K562 (cell line): ENCODE data around the gene LVRN. TPM values are rescaled to one million over a fixed set of nuclear protein-coding genes. Genes with fewer than 3 reads are reported as not detected.

Experiments used
- ATAC-seq: fragments of 200-7000 bp; cut with Tn5 transposase; 3 replicates; pipeline ENCODE4 v1.9.1; 2020; ENCODE audit warnings: moderate library complexity
- BruUV-seq: library from RNA; stranded (reverse); fragments of 400-500 nt; replicated peaks from 2 replicates; lab custom pipeline; 2021; lab: Mats Ljungman, UMichigan
- CTCF ChIA-PET: fragments of 300-600 bp; formaldehyde crosslinking; extraction: SDS; loops from one replicate; lab custom pipeline; 2021; ENCODE audit warnings: low intra/inter-chr PET ratio; lab: Yijun Ruan, JAX
- POLR2A ChIA-PET: fragments of 300-600, 350-650 bp; sonication (Branson Sonifier 250); formaldehyde crosslinking; extraction: SDS; loops from one replicate; lab custom pipeline; 2021; ENCODE audit warnings: antibody characterized with exemption, inconsistent platforms; lab: Yijun Ruan, JAX
- DNase-seq, 4 experiments: peaks; one replicate each; pipeline versions ENCODE4 v3.0.0 to v3.0.0-alpha.2; 2011 to 2018; ENCODE audit warnings: low spot score in 3 of 4, mixed read lengths in 3 of 4; ENCODE audit errors: extremely low read depth in 1 of 4
- FAIRE-seq: peaks from 2 replicates; lab custom pipeline; 2011; peaks lifted over from hg19 to GRCh38; lab: Jason Lieb, UNC
- H2AFZ ChIP-seq: 2 replicates; pipeline ENCODE4 v1.6.0; 2011; ENCODE audit warnings: low read depth, low read length, control low read depth, inconsistent platforms
- H3K27ac ChIP-seq: fragments of 200-600 bp; 3 replicates; pipeline ENCODE4 v1.8.0; 2011; ENCODE audit warnings: low read depth, mild to moderate bottlenecking, control low read depth, inconsistent platforms, low read length, moderate library complexity, mixed read lengths; ENCODE audit errors: extremely low read depth
- H3K27me3 ChIP-seq, 2 experiments: fragments of 300-600 bp in 1 of 2; 2 replicates in 1 of 2; 3 replicates in 1 of 2; pipeline versions ENCODE4 v1.6.0 to v1.8.0; 2011; ENCODE audit warnings: inconsistent platforms in 2 of 2, low read length in 2 of 2, mild to moderate bottlenecking in 1 of 2, mixed read lengths in 1 of 2, moderate library complexity in 1 of 2; ENCODE audit not compliant: control insufficient read depth in 2 of 2, insufficient read depth in 2 of 2
- H3K36me3 ChIP-seq: fragments of 300-600 bp; 3 replicates; pipeline ENCODE4 v1.8.0; 2011; ENCODE audit warnings: mild to moderate bottlenecking, low read length, inconsistent platforms; ENCODE audit not compliant: control insufficient read depth, insufficient read depth
- H3K4me1 ChIP-seq, 2 experiments: fragments of 200-600 bp in 1 of 2; replicated peaks in 1 of 2; 2 replicates in 1 of 2; 3 replicates in 1 of 2; pipeline versions ENCODE4 v1.5.1 to v1.8.0; 2011; ENCODE audit warnings: inconsistent platforms in 2 of 2, low read length in 2 of 2, mild to moderate bottlenecking in 1 of 2, mixed read lengths in 1 of 2, moderate library complexity in 1 of 2; ENCODE audit not compliant: control insufficient read depth in 2 of 2, insufficient read depth in 2 of 2
- H3K4me2 ChIP-seq: 2 replicates; pipeline ENCODE4 v1.6.1; 2011; ENCODE audit warnings: low read length, control low read depth, inconsistent platforms, mixed read lengths; ENCODE audit not compliant: insufficient read depth
- H3K4me3 ChIP-seq: fragments of 200-600 bp; sonication (generic), shearing (Covaris generic); 2 replicates; pipeline ENCODE4 v1.5.1; 2016; ENCODE audit warnings: control low read depth, inconsistent platforms
- H3K79me2 ChIP-seq: fragments of 200-600 bp; 3 replicates; pipeline ENCODE4 v1.8.0; 2011; ENCODE audit warnings: low read length, inconsistent platforms; ENCODE audit not compliant: control insufficient read depth, insufficient read depth
- H3K9ac ChIP-seq, 2 experiments: 2 replicates each; pipeline versions ENCODE4 v1.6.0 to v1.6.1; 2011; ENCODE audit warnings: low read depth in 2 of 2, low read length in 2 of 2, control low read depth in 1 of 2, inconsistent platforms in 1 of 2, mild to moderate bottlenecking in 1 of 2, mixed read lengths in 1 of 2; ENCODE audit not compliant: insufficient read depth in 1 of 2
- H3K9me1 ChIP-seq: one replicate; pipeline ENCODE4 v1.6.0; 2011; ENCODE audit warnings: inconsistent platforms, mild to moderate bottlenecking, low read length, moderate library complexity; ENCODE audit not compliant: control insufficient read depth, insufficient read depth
- H3K9me3 ChIP-seq: replicated peaks from 2 replicates; pipeline ENCODE4 v1.5.1; 2011; ENCODE audit warnings: low read depth, low read length, inconsistent platforms; ENCODE audit not compliant: control insufficient read depth, insufficient read depth
- H4K20me1 ChIP-seq: replicated peaks from 2 replicates; pipeline ENCODE4 v1.6.1; 2011; ENCODE audit warnings: low read length, inconsistent platforms, mixed read lengths; ENCODE audit not compliant: control insufficient read depth, insufficient read depth
- CEBPB ChIP-seq: fragments of 450-650 bp; IDR thresholded peaks from 2 replicates; pipeline ENCODE4 v1.6.1; 2016; ENCODE audit warnings: missing genetic modification characterization, missing compliant biosample characterization
- ETS2 ChIP-seq: IDR thresholded peaks from 2 replicates; pipeline ENCODE4 v1.6.1; 2016; ENCODE audit warnings: borderline replicate concordance, missing genetic modification characterization, mild to moderate bottlenecking, moderate library complexity, missing compliant biosample characterization; ENCODE audit not compliant: poor library complexity, severe bottlenecking
- HINFP ChIP-seq: fragments of 450-650 bp; conservative IDR thresholded peaks from 2 replicates; pipeline ENCODE4 v1.6.1; 2016; ENCODE audit warnings: missing genetic modification characterization, low read depth, mild to moderate bottlenecking, control low read depth, missing compliant biosample characterization
- MCM3 ChIP-seq: fragments of 450-650 bp; IDR thresholded peaks from 2 replicates; pipeline ENCODE4 v1.6.1; 2016
- RUNX1 ChIP-seq: sonication (generic); IDR thresholded peaks from 2 replicates; pipeline ENCODE4 v1.6.1; 2016; ENCODE audit warnings: antibody characterized with exemption, low read depth
- SP1 ChIP-seq: sonication (generic); formaldehyde crosslinking; IDR thresholded peaks from 2 replicates; pipeline ENCODE4 v1.8.1; 2022; ENCODE audit warnings: mild to moderate bottlenecking, missing genetic modification reagents
- TEAD2 ChIP-seq: fragments of 450-650 bp; IDR thresholded peaks from 2 replicates; pipeline ENCODE4 v1.6.1; 2016; ENCODE audit warnings: missing genetic modification characterization, control low read depth, missing compliant biosample characterization
- ZSCAN29 ChIP-seq: fragments of 450-650 bp; IDR thresholded peaks from 2 replicates; pipeline ENCODE4 v1.6.1; 2017
- WGBS: fragments of 100-300 bp; shearing (Covaris generic); methylation state at CpG from one replicate; pipeline ENCODE4 v1.1.6; 2016; ENCODE audit warnings: low coverage, mixed read lengths; ENCODE audit not compliant: insufficient coverage; ENCODE audit errors: missing lambda C conversion rate; 5-methylcytosine and 5-hydroxymethylcytosine counted together
- in situ Hi-C: fragments of 300-500 bp; cut with MboI; formaldehyde crosslinking; loops from 4 replicates; pipeline ENCODE4 v1.15.0; 2018; ENCODE audit warnings: inconsistent platforms, mixed read lengths
- intact Hi-C: fragments of 100-400 bp; cut with micrococcal nuclease; formaldehyde crosslinking; loops from 2 replicates; pipeline ENCODE4 v1.14.2; 2022
- polyA plus RNA-seq, 8 experiments: library from polyadenylated mRNA; depleted of rRNA in 4 of 8; stranded (reverse) in 5 of 8; unstranded in 3 of 8; fragments of >200 nt; fragmentation: Nextera tagmentation in 2 of 8; fragmentation: Illumina TruSeq in 1 of 8; extraction: Ambion mirVana in 2 of 8; extraction: Trizol in 1 of 8; gene quantifications; 2 replicates each; pipeline versions ENCODE4 v1.2.1 to v1.2.3, GENCODE V29; 2011 to 2014; ENCODE audit warnings: inconsistent platforms in 1 of 8, missing spikeins in 1 of 8
- total RNA-seq, 7 experiments: library from RNA; depleted of rRNA in 6 of 7; stranded (reverse); fragments of >200 nt in 6 of 7; fragmentation: Illumina TruSeq in 2 of 7; extraction: Trizol in 2 of 7; gene quantifications; 2 replicates each; pipeline versions ENCODE4 v1.2.1 to v1.2.3, GENCODE V29; 2011 to 2021; ENCODE audit warnings: low replicate concordance in 1 of 7

LVRN gene
- total and polyA plus RNA-seq, 9 of the 15 experiments (the other 6 are each of a cell fraction or from before 2014, with no cell fraction given) = 2.6 to 5.3 (median 4.1) TPM

- POLR2A ChIA-PET = interaction anchor here (1.3 kb wide), 1 partner anchor 9 kb away, joined by 3 read pairs; no protein-coding TSS in a partner anchor
- FAIRE-seq (no peak), ATAC-seq (no peak)
- H3K27ac ChIP-seq = no peak overlapping the region
- no peaks in the 10 kb centered on the region for H4K20me1 ChIP-seq
- no peaks in the 10 kb centered on the region for H3K9me1 ChIP-seq
- H3K4me2 ChIP-seq = no peak overlapping the region
- intact Hi-C loops = no loop called here
- H3K79me2 ChIP-seq = no peaks in the 10 kb centered on the region
- no peak overlapping the region for H3K9ac ChIP-seq
- BruUV-seq = no TSS peak
- no peaks in the 10 kb centered on the region for H3K36me3 ChIP-seq
- TF ChIP-seq MCM3 (no peak), TEAD2 (tag) (no peak), SP1 (CRISPR knock-in tag) (no peak), RUNX1 (no peak), HINFP (tag) (no peak), ZSCAN29 (no peak), CEBPB (tag) (0 out of 2 replicates have a peak, but pooled peaks have one; percentile 20), ETS2 (tag) (no peak)
- TF ChIP-seq, all 486 proteins: peak for 1
- Histone ChIP-seq H3K4me3 (no peak overlapping the region), H2AFZ (no peak overlapping the region), H3K27me3 (peaks cover 0 to 7% of the 10 kb centered on the region in 2 experiments; a peak in 2 of 5 replicates), H3K4me1 (no peaks in the 10 kb centered on the region), H3K9me3 (no peaks in the 10 kb centered on the region)
- CTCF ChIA-PET = no interaction called here
- DNase-seq = no peak
- in situ Hi-C loops = no loop called here
- WGBS = 0% methylated on average over 5 of the region's 5 CpGs
Measured at GRCh38 chr5:115992848-115993350, 30.6 kb downstream of the LVRN start.
